HepG2 (cell line): Measurements from ENCODE around the gene QDPR. TPM values are rescaled to one million over a fixed set of nuclear protein-coding genes. Genes with fewer than 3 reads are reported as not detected.
"Not testable (repeated sequence)": the region's sequence is repeated elsewhere in the genome, so short reads cannot be mapped to it uniquely, and the experiment has no call there.

ENCODE experiments used
- ATAC-seq: fragments of 200-7000 bp; cut with Tn5 transposase; 3 replicates; pipeline ENCODE4 v1.9.1; 2020; ENCODE audit warnings: mild to moderate bottlenecking, moderate library complexity
- BruUV-seq: library from RNA; stranded (reverse); fragments of 400-500 nt; replicated peaks from 2 replicates; lab custom pipeline; 2021; lab: Mats Ljungman, UMichigan
- CTCF ChIA-PET: fragments of 300-600 bp; formaldehyde crosslinking; extraction: SDS; loops from one replicate; lab custom pipeline; 2021; ENCODE audit warnings: low total read pairs, inconsistent platforms, low intra/inter-chr PET ratio; lab: Yijun Ruan, JAX
- POLR2A ChIA-PET: fragments of 350-600 bp; sonication (Branson Sonifier 250); formaldehyde crosslinking; loops from one replicate; lab custom pipeline; 2020; ENCODE audit warnings: antibody characterized with exemption, inconsistent platforms; lab: Yijun Ruan, JAX
- DNase-seq: peaks from one replicate; pipeline ENCODE4 v3.0.0-alpha.2; 2015; ENCODE audit warnings: low spot score
- FAIRE-seq: peaks from 3 replicates; lab custom pipeline; 2011; peaks lifted over from hg19 to GRCh38; lab: Jason Lieb, UNC
- H2AFZ ChIP-seq: one replicate; pipeline ENCODE4 v1.6.1; 2011; ENCODE audit warnings: low read length, inconsistent platforms
- H3K27ac ChIP-seq: fragments of 300-600 bp; 3 replicates; pipeline ENCODE4 v1.8.0; 2011; ENCODE audit warnings: mixed run types, mild to moderate bottlenecking, mixed read lengths, low read length, inconsistent platforms; ENCODE audit not compliant: insufficient read depth; ENCODE audit errors: extremely low read length
- H3K27me3 ChIP-seq, 2 experiments: fragments of 200-600 bp in 1 of 2; 2 replicates in 1 of 2; 3 replicates in 1 of 2; pipeline versions ENCODE4 v1.6.0 to v1.8.0; 2011; ENCODE audit warnings: low read length in 2 of 2, mild to moderate bottlenecking in 2 of 2, moderate library complexity in 2 of 2, inconsistent platforms in 1 of 2; ENCODE audit not compliant: insufficient read depth in 2 of 2, control insufficient read depth in 1 of 2
- H3K36me3 ChIP-seq, 2 experiments: fragments of 200-600 bp in 1 of 2; replicated peaks in 1 of 2; 2 replicates in 1 of 2; 3 replicates in 1 of 2; pipeline versions ENCODE4 v1.5.1 to v1.8.0; 2011; ENCODE audit warnings: low read length in 2 of 2, inconsistent platforms in 1 of 2; ENCODE audit not compliant: insufficient read depth in 2 of 2, control insufficient read depth in 1 of 2
- H3K4me1 ChIP-seq: 2 replicates; pipeline ENCODE4 v1.5.1; 2012; ENCODE audit warnings: low read length, inconsistent platforms; ENCODE audit not compliant: insufficient read depth
- H3K4me2 ChIP-seq: 2 replicates; pipeline ENCODE4 v1.6.0; 2011; ENCODE audit warnings: low read depth, low read length, inconsistent platforms
- H3K4me3 ChIP-seq, 3 experiments: fragments of 200-600 bp in 1 of 3; sonication (generic), shearing (Covaris generic) in 1 of 3; replicated peaks in 1 of 3; 2 replicates each; pipeline ENCODE4 v1.5.1; 2011 to 2016; ENCODE audit warnings: low read length in 3 of 3, inconsistent platforms in 2 of 3, low read depth in 2 of 3, mild to moderate bottlenecking in 2 of 3, control low read depth in 1 of 3, mixed read lengths in 1 of 3; ENCODE audit not compliant: insufficient read depth in 1 of 3
- H3K79me2 ChIP-seq: one replicate; pipeline ENCODE4 v1.6.1; 2011; ENCODE audit warnings: low read length, inconsistent platforms; ENCODE audit not compliant: insufficient read depth
- H3K9ac ChIP-seq: 2 replicates; pipeline ENCODE4 v1.6.0; 2011; ENCODE audit warnings: mild to moderate bottlenecking, low read depth, low read length, inconsistent platforms; ENCODE audit not compliant: insufficient read depth
- H3K9me3 ChIP-seq: 2 replicates; pipeline ENCODE4 v1.5.1; 2012; ENCODE audit warnings: mild to moderate bottlenecking, low read length
- H4K20me1 ChIP-seq: 2 replicates; pipeline ENCODE4 v1.6.0; 2011; ENCODE audit warnings: inconsistent platforms, mild to moderate bottlenecking, low read length, moderate library complexity; ENCODE audit not compliant: insufficient read depth
- NR0B2 ChIP-seq: sonication (generic); formaldehyde crosslinking; IDR thresholded peaks from 2 replicates; pipeline ENCODE4 v1.4.0; 2020; ENCODE audit warnings: mild to moderate bottlenecking, missing genetic modification reagents
- WGBS: methylation state at CpG from one replicate; pipeline ENCODE4 v1.1.6; 2017; ENCODE audit warnings: low lambda C conversion rate; 5-methylcytosine and 5-hydroxymethylcytosine counted together
- in situ Hi-C: cut with HindIII; loops from 2 replicates; pipeline ENCODE4 v1.10.0; 2017; ENCODE audit warnings: low pct_unique_long_range_greater_than_20kb; ENCODE audit not compliant: extremely low pct_ligation_motif_present
- intact Hi-C: fragments of 100-400 bp; cut with micrococcal nuclease; formaldehyde crosslinking; loops from one replicate; pipeline ENCODE4 v1.10.0; 2022; ENCODE audit not compliant: unreplicated experiment
- polyA plus RNA-seq, 8 experiments: library from polyadenylated mRNA; depleted of rRNA in 3 of 8; stranded (reverse) in 7 of 8; unstranded in 1 of 8; fragments of >200 nt; fragmentation: Illumina TruSeq in 4 of 8; extraction: Trizol in 4 of 8; gene quantifications; 2 replicates each; pipeline versions ENCODE4 v1.2.1 to v1.2.3, GENCODE V29; 2011 to 2016; ENCODE audit warnings: low read depth in 4 of 8, missing spikeins in 1 of 8, mixed read lengths in 1 of 8; ENCODE audit not compliant: insufficient read depth in 1 of 8
- total RNA-seq, 5 experiments: library from RNA; depleted of rRNA; stranded (reverse); fragments of >200 nt; fragmentation: Illumina TruSeq; extraction: Trizol; gene quantifications; 2 replicates each; pipeline ENCODE4 v1.2.3, GENCODE V29; 2016; ENCODE audit warnings: low read depth in 1 of 5

Gene QDPR
- total and polyA plus RNA-seq, 2 of the 13 experiments (the other 11 are each of a cell fraction or from before 2014, with no cell fraction given), result 9.9 to 95.5 TPM

GRCh38 chr4:17442477-17442876 lies 69.4 kb downstream of the QDPR start:
- WGBS, result 3% methylated on average over 1 of the region's 1 CpG
- H3K27ac ChIP-seq, H3K27me3 ChIP-seq, H3K79me2 ChIP-seq, ATAC-seq, H3K36me3 ChIP-seq, FAIRE-seq, H3K4me1 ChIP-seq, BruUV-seq, CTCF ChIA-PET, H3K4me3 ChIP-seq, H2AFZ ChIP-seq, intact Hi-C loops, POLR2A ChIA-PET, H3K9me3 ChIP-seq, H3K9ac ChIP-seq, H3K4me2 ChIP-seq, H4K20me1 ChIP-seq, DNase-seq: not testable (repeated sequence)
- in situ Hi-C loops, result loop anchor here (10.0 kb wide), 1 partner anchor 98 kb away; no protein-coding TSS in a partner anchor

GRCh38 chr4:17437396-17437795 lies 74.5 kb downstream of the QDPR start:
- Histone ChIP-seq H3K27me3 (no peaks in the 10 kb centered on the region), H3K4me1 (no peaks in the 10 kb centered on the region), H3K9ac (no peak overlapping the region), H3K4me3 (no peak overlapping the region), H3K27ac (no peak overlapping the region), H3K4me2 (no peak overlapping the region), H2AFZ (no peak overlapping the region), H3K9me3 (no peaks in the 10 kb centered on the region), H4K20me1 (no peaks in the 10 kb centered on the region), H3K36me3 (no peaks in the 10 kb centered on the region), H3K79me2 (no peaks in the 10 kb centered on the region)
- ATAC-seq, result no peak
- ChIA-PET POLR2A (no interaction called here), CTCF (no interaction called here)
- BruUV-seq, result no TSS peak
- no peak for TF ChIP-seq NR0B2 (CRISPR knock-in tag)
- DNase-seq, result no peak
- 25% methylated on average over 11 of the region's 11 CpGs for WGBS
- FAIRE-seq, result no peak
- in situ Hi-C loops, result no loop called here
- intact Hi-C loops, result no loop called here
